Activated T-cell treated with anti-CD3 and anti-CD28 coated beads, Interleukin-2, amount 50 U/mL, for 72 hours (primary cell): ENCODE results near the gene LONRF2. TPM values are rescaled to one million over a fixed set of nuclear protein-coding genes. Genes with fewer than 3 reads are reported as not detected.

Source experiments
- ATAC-seq, 2 donors: fragments of 150-1000 bp; cut with Tn5 transposase; replicated peaks in 1 of 2; 2 replicates each; pipeline ENCODE4 v1.10.0; 2021; ENCODE audit warnings: moderate library complexity in 2 of 2, mild to moderate bottlenecking in 1 of 2
- DNase-seq, 2 donors: peaks; one replicate each; pipeline ENCODE4 v3.0.0; 2021 to 2022; ENCODE audit warnings: mixed read lengths in 1 of 2
- H3K27ac Mint-ChIP-seq: one replicate; pipeline ENCODE4 v1.8.0; 2022; ENCODE audit warnings: mild to moderate bottlenecking, moderate library complexity, mixed read lengths
- H3K27me3 Mint-ChIP-seq: one replicate; pipeline ENCODE4 v1.8.0; 2022; ENCODE audit warnings: low read depth, mixed read lengths
- H3K36me3 Mint-ChIP-seq, 2 donors: one replicate each; pipeline ENCODE4 v1.8.0; 2022; ENCODE audit warnings: mixed read lengths in 2 of 2, mild to moderate bottlenecking in 1 of 2; ENCODE audit not compliant: insufficient read depth in 2 of 2
- H3K4me1 Mint-ChIP-seq: one replicate; pipeline ENCODE4 v1.8.0; 2022; ENCODE audit warnings: low read depth, mixed read lengths
- H3K4me3 Mint-ChIP-seq, 2 donors: one replicate each; pipeline ENCODE4 v1.8.0; 2022; ENCODE audit warnings: mild to moderate bottlenecking in 2 of 2, mixed read lengths in 2 of 2, moderate library complexity in 2 of 2
- H3K9me3 Mint-ChIP-seq, 2 donors: one replicate each; pipeline ENCODE4 v1.8.0; 2022; ENCODE audit warnings: mixed read lengths in 2 of 2
- total RNA-seq, 2 donors: library from RNA; stranded (reverse); gene quantifications; one replicate each; pipeline ENCODE4 v1.2.3, GENCODE V29; 2022

The LONRF2 gene
- total RNA-seq, 2 donors from 2014 or later, result 0.10 to 0.25 TPM

DNA sequence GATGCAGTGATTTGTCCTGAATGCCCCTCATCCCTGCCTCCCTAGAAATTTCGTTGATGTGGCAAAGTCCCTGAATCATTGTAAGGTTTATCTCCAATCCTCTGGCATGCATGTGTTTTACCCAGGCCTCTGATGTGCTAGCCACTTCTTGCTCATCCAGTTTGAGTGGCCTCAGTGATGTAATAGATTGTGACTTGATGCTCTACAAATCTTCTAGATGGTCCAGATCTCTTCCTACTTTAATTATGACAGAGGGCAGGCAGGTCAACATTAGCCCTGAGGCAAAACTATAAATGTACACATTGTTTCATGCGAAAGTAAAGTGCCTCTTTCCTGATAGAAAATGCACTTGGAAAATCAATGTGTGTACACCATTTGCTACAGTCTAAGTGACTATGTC, 54.5 kb downstream of the LONRF2 start:
- H3K4me3 Mint-ChIP-seq, result no peak overlapping the region
- no peaks in the 10 kb centered on the region for H3K27me3 Mint-ChIP-seq
- no peaks in the 10 kb centered on the region for H3K36me3 Mint-ChIP-seq
- DNase-seq (no peak), ATAC-seq (no peak)
- no peaks in the 10 kb centered on the region for H3K9me3 Mint-ChIP-seq
- no peaks in the 10 kb centered on the region for H3K4me1 Mint-ChIP-seq
- no peak overlapping the region for H3K27ac Mint-ChIP-seq

DNA sequence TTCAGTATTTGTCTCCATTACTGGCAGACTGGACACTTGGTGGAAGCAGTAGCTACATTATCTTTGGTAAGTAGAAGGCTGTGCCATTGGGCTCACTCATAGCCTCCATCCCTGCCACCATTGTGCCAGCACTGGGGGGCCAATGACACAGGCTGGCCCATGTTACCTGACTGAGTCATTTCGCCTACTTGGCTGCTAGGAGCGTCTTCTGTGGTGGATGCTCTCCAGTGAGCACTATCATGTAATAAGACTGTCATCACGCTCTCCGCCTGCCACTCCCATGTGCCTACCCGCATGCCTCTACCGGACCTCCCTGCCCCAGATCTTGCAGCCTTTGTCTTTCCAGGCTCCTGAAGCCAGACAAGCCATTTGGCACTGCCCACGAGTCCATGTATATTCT, 56.2 kb downstream of the LONRF2 start:
- H3K4me1 Mint-ChIP-seq, result no peaks in the 10 kb centered on the region
- DNase-seq, result no peak
- ATAC-seq, result no peak
- no peaks in the 10 kb centered on the region for H3K27me3 Mint-ChIP-seq
- H3K4me3 Mint-ChIP-seq, result no peak overlapping the region
- no peak overlapping the region for H3K27ac Mint-ChIP-seq
- no peaks in the 10 kb centered on the region for H3K36me3 Mint-ChIP-seq
- H3K9me3 Mint-ChIP-seq, result no peaks in the 10 kb centered on the region

DNA sequence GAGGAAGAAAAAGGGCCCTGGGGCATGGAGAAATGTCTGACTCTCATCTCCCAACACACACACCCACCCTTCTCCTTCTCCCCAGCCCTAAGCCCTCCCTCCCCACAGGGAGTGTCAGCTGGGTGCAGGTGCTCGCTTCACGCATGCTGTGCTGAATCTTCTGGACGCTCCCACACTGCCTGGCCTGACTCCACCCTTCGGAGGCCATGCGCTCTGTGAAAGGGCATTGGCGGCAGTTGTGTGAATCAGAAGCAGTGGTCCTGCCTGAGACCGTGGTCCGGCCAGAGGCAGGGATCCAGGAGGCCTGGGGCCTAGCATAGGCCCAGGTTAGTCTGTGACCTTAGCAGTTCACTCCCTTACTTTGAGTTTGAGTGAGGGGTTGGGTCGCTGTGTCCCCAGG, 57.1 kb downstream of the LONRF2 start:
- H3K27ac Mint-ChIP-seq, result no peak overlapping the region
- DNase-seq, result no peak
- H3K36me3 Mint-ChIP-seq, result no peaks in the 10 kb centered on the region
- H3K27me3 Mint-ChIP-seq, result no peaks in the 10 kb centered on the region
- ATAC-seq, result no peak
- H3K4me3 Mint-ChIP-seq, result no peak overlapping the region
- no peaks in the 10 kb centered on the region for H3K4me1 Mint-ChIP-seq
- H3K9me3 Mint-ChIP-seq, result no peaks in the 10 kb centered on the region

DNA sequence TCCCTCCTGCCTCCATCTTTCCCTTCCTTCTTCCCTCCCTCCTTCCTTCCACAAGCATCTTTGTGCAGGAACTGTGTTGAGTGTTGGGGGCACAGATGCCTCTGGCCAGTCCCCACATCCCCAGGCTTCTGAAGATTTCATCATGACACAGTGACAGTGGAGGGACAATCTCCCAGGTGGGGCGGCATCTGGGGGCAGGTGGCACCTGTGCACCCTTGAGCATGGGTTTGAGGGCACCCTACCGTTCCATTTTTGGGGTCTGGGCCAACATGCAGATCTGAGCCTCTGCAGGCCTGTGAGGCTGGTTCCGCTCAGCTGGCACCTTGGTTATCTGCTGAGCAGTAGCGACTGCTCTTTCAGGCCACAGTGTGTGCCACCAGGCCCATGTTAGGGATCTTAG, 57.6 kb downstream of the LONRF2 start:
- H3K27me3 Mint-ChIP-seq, result no peaks in the 10 kb centered on the region
- no peaks in the 10 kb centered on the region for H3K9me3 Mint-ChIP-seq
- H3K36me3 Mint-ChIP-seq, result no peaks in the 10 kb centered on the region
- no peak overlapping the region for H3K27ac Mint-ChIP-seq
- no peak overlapping the region for H3K4me3 Mint-ChIP-seq
- ATAC-seq (no peak), DNase-seq (no peak)
- H3K4me1 Mint-ChIP-seq, result no peaks in the 10 kb centered on the region

DNA sequence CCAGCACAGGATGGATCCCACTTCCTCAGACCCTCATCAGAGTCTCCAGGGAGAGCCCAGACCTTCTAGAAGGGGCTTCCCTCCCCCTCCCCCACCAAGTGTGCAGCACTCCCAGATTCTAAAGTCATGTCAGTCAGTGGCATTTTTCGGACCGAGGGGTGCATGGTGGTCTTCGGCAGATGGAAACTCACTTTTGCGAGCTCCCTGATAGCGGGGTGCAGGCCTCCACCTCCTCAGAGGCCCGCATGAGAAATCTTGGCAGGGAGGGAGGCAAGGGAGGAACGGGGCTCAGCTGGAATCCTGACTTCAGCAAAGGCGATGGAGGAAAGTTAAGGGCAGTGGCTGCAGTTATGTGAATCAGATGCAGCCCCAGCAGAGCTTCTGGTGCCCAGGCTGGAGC, 58.2 kb downstream of the LONRF2 start:
- no peaks in the 10 kb centered on the region for H3K4me1 Mint-ChIP-seq
- ATAC-seq, result no peak
- H3K27ac Mint-ChIP-seq, result no peak overlapping the region
- DNase-seq, result no peak
- no peaks in the 10 kb centered on the region for H3K36me3 Mint-ChIP-seq
- no peak overlapping the region for H3K4me3 Mint-ChIP-seq
- no peaks in the 10 kb centered on the region for H3K27me3 Mint-ChIP-seq
- no peaks in the 10 kb centered on the region for H3K9me3 Mint-ChIP-seq

DNA sequence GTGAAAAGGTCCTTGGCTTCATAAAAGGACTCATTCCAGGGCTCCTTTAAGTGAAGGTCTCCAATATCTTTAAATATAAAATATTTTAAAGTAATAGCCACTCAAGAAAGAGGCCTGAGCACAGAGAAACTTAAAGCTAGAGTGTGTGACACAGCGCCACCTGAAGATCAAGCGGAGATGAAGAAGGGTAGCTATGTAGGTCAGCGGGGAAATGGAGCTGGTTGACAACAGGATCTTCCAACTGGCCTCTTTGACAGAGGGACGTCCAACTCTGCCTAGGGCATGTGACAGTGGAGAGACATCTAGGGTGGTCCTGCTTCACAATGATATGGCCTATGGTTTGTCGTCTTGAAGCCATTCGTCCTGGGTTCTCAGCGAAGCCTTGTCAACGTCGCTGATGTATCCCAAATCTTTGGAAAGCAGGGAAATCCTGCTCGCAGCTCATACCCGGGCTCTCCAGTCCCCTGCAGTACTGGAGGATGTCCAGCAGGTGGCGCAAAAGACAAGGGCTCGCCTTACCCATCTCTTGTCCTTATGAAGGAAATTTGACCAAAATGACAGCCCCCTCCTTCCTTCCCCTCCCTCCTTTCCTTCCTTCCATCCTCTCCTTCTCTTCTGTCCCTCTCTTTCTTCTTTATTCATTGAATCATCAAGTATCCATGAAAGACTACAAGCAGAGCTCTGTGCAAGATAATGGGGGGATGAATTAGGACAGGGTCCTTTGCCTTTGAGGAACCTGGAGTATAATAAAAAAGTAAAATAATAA, 59.6 kb downstream of the LONRF2 start:
- H3K27me3 Mint-ChIP-seq, result no peaks in the 10 kb centered on the region
- ATAC-seq, result peak; percentile 27 to 56
- no peaks in the 10 kb centered on the region for H3K4me1 Mint-ChIP-seq
- H3K36me3 Mint-ChIP-seq, result no peaks in the 10 kb centered on the region
- no peak overlapping the region for H3K4me3 Mint-ChIP-seq
- H3K27ac Mint-ChIP-seq, result no peak overlapping the region
- DNase-seq, result peak; percentile 57 to 60
- no peaks in the 10 kb centered on the region for H3K9me3 Mint-ChIP-seq

DNA sequence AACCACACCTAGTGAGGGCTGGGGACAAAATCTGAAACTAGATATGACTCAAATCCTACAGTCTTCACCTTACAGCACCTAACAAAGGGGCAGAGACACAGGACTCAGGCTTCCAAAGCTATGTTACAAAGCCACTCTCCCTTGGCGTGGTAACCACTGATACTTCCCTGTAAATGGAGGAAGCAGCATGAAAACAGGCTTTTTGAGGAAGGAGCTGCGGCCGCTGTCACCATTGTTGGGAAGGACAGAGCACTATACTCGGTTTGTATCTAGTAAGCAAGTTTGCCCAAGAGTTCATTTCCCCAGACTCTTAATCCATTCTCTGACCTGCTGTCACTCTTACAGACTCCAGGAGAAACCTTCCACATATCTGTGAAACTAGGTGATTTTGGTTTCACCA, 60.3 kb downstream of the LONRF2 start:
- H3K27ac Mint-ChIP-seq, result no peak overlapping the region
- H3K27me3 Mint-ChIP-seq, result no peaks in the 10 kb centered on the region
- no peaks in the 10 kb centered on the region for H3K9me3 Mint-ChIP-seq
- H3K4me1 Mint-ChIP-seq, result no peaks in the 10 kb centered on the region
- ATAC-seq (no peak), DNase-seq (no peak)
- no peaks in the 10 kb centered on the region for H3K36me3 Mint-ChIP-seq
- no peak overlapping the region for H3K4me3 Mint-ChIP-seq

DNA sequence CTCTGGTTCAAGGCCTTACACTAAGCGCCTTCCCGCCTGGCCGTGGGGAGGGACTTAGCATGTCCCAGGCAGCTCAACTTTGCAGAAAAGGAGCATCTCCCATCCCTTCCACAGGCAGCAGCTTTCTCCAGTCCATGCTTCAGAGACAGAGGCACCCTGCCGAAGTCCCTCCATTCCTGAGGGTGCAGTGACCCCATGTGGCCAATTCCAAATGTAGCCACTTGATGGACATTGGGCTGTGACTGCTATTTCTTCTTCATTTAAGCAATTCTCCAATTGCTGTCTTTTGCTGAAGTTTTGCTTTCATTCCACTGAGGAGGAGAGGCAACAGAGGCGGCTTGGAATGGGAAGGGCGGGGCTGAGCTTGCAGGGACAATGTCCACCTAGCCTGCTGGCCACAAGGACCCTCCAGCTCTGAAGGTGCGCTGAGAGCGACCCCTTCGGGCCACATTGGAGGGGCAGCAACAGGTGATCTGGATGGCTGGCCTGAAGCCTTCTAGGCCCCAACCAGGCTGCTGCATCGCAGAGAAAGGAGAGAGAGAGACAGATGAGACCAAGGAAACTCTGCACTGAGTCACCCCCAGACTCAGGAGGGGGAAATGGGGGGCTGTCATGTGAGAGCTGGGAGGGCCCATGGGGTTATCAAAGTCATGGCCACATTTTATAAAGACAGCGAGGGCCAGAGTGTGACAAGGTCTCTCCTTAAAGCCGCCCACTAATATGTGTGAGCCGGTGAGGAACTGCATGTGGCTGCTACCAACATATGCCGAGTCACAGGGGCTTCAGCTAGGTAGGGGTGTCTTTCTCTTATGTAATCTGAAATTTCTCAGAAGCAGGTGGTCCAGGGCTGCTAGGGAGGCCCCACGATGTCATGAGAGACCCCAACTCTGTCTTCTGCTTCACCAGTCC, 61.3 kb downstream of the LONRF2 start:
- no peaks in the 10 kb centered on the region for H3K4me1 Mint-ChIP-seq
- no peak overlapping the region for H3K27ac Mint-ChIP-seq
- no peaks in the 10 kb centered on the region for H3K36me3 Mint-ChIP-seq
- H3K4me3 Mint-ChIP-seq, result no peak overlapping the region
- no peak for ATAC-seq
- H3K9me3 Mint-ChIP-seq, result no peaks in the 10 kb centered on the region
- H3K27me3 Mint-ChIP-seq, result no peaks in the 10 kb centered on the region
- peak; percentile 21 to 24 for DNase-seq

DNA sequence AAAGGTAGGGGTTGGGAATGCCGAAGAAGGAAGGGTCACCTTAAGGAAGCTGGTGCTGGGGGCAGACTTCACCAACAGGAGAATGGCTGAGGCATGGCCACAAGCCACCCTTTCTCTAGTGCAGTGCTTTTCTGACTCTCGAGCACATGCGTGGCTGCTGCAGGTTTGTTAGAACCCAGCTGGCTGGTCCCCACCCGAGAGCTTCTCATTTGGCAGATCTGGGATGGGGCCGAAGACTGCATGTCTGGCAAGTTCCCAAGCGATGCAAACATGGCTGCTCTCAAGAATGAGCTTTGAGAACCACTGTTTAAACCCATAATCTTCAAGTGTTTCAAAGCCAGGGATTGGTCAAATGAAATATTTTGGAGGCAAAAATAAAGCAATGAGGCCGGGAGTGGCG, 63.2 kb downstream of the LONRF2 start:
- DNase-seq (no peak), ATAC-seq (no peak)
- no peaks in the 10 kb centered on the region for H3K36me3 Mint-ChIP-seq
- no peaks in the 10 kb centered on the region for H3K4me1 Mint-ChIP-seq
- no peak overlapping the region for H3K4me3 Mint-ChIP-seq
- no peak overlapping the region for H3K27ac Mint-ChIP-seq
- no peaks in the 10 kb centered on the region for H3K27me3 Mint-ChIP-seq
- H3K9me3 Mint-ChIP-seq, result no peaks in the 10 kb centered on the region

DNA sequence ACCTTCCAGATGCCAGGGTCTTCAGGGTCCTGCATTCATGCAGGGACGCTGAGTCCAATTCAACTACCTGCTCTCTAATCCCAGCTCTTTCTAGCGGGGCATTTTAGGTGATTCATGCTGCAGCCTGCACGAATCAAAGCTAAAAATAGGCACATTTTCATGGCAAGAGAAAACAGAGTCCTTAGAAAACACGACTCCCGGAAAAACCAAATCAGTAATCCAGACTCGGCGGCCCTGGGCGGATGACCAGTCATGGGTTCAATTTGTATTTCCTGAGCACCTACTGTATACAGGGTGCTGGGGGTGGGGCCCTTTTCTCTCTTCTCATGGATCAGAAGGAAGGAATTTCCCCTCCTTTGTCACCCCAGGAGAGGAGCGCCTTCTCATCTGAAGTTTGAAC, 64.4 kb downstream of the LONRF2 start:
- no peak for ATAC-seq
- no peaks in the 10 kb centered on the region for H3K4me1 Mint-ChIP-seq
- no peak for DNase-seq

DNA sequence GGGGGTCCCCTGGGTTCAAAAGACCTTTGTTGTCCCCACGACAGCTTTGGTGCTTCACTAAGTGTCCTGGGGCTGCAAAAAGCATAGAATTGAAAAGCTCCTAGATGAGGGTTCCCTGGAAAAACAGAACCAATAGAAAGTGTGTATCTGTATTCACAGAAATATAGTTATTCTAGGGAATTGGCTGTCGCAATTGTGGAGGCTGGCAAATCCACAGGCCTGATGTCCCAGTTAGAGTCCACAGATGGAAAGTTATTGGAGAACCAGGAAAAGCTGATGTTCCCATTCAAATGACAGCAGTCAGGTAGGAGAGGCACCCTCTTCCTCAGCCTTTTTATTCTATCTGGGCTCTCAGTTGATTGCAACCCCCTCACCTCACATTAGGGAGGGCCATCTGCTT, 65.5 kb downstream of the LONRF2 start:
- H3K27ac Mint-ChIP-seq, result no peak overlapping the region
- H3K36me3 Mint-ChIP-seq, result no peaks in the 10 kb centered on the region
- ATAC-seq (no peak), DNase-seq (no peak)
- no peak overlapping the region for H3K4me3 Mint-ChIP-seq
- no peaks in the 10 kb centered on the region for H3K27me3 Mint-ChIP-seq
- no peaks in the 10 kb centered on the region for H3K9me3 Mint-ChIP-seq
- H3K4me1 Mint-ChIP-seq, result no peaks in the 10 kb centered on the region

More for the DNA sequence above, 64.4 kb downstream of the LONRF2 start:
- Mint-ChIP-seq H3K27me3 (no peaks in the 10 kb centered on the region), H3K4me3 (no peak overlapping the region), H3K36me3 (no peaks in the 10 kb centered on the region), H3K9me3 (no peaks in the 10 kb centered on the region), H3K27ac (no peak overlapping the region)

DNA sequence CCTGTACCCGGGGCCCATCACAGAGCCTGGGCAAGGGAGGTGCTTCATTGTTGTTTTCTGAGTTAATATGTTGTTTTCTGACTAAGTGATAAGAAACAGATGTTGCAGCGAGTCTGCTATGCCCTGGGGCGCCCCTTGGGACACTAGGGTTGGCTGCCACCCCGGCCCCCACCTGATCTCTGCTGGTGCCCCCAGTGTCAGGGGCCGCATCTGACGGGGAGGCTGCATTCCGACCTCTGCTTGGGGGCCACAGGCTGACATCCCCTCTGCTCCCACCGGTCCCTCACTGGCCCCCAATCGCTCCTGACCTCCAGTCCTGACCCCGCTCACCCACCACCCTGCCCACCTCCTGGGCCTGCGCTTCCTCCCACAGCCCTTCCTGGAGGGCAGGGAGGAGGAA, 65.9 kb downstream of the LONRF2 start:
- Mint-ChIP-seq H3K4me3 (no peak overlapping the region), H3K4me1 (no peaks in the 10 kb centered on the region)

DNA sequence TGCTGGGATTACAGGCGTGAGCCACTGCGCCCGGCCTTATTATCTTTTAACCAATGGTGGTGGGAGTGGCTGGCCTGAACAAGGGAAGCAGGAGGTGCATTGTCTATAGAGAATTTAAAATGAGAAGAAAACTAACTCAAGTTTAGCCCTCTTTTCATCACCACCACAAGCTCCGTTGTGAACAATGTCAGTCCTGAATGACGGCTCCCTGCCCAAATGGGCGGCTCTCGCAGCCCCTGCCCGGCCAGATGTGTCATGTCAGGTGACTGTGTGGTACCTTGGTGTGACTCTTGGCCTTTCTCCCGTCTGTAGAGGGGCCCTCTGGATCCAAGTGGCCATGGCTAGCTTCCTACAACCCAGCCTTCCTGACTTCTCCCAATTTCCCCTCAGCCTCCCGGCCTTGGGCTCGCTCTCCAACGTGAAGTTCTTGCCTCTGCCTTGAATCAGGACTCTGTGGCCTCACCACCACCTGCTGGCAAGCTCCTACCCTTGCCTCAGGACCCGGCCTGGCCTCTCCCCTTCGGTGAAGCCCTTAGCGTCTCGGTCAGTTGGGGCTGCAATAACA, 67.6 kb downstream of the LONRF2 start:
- no peak for ATAC-seq
- Mint-ChIP-seq H3K9me3 (no peaks in the 10 kb centered on the region), H3K4me1 (no peaks in the 10 kb centered on the region), H3K27me3 (peaks cover 4% of the 10 kb centered on the region), H3K27ac (no peak overlapping the region), H3K4me3 (no peak overlapping the region), H3K36me3 (no peaks in the 10 kb centered on the region)
- DNase-seq, result no peak

More for the DNA sequence above, 65.9 kb downstream of the LONRF2 start:
- Mint-ChIP-seq H3K9me3 (no peaks in the 10 kb centered on the region), H3K27ac (no peak overlapping the region), H3K36me3 (no peaks in the 10 kb centered on the region), H3K27me3 (no peaks in the 10 kb centered on the region)
- DNase-seq, result no peak
- no peak for ATAC-seq
